ENCODE results near the gene LRFN4. TPM values are rescaled to one million over a fixed set of nuclear protein-coding genes. Genes with fewer than 3 reads are reported as not detected.

The LRFN4 gene
- total and polyA plus RNA-seq, 2 donors (not counting 3 experiments of a cell fraction or from before 2014, with no cell fraction given) = 22.3 to 37.4 TPM

- ChIA-PET CTCF (no interaction called here), POLR2A (no interaction called here)
- Histone ChIP-seq H2AFZ (ENCODE audit: low read depth, low read length) (no peak overlapping the region), H3K4me1 (ENCODE audit: control insufficient read depth, extremely low read depth, insufficient read depth, low read length) (no peaks in the 10 kb centered on the region), H3K9ac (replicated peaks; ENCODE audit: extremely low read depth, insufficient read depth, low read length) (no peak overlapping the region), H4K20me1 (replicated peaks; ENCODE audit: control insufficient read depth, extremely low read depth, insufficient read depth, low read length) (no peaks in the 10 kb centered on the region), H3K9me1 (replicated peaks; ENCODE audit: control insufficient read depth, extremely low read depth, insufficient read depth, low read length) (no peaks in the 10 kb centered on the region), H3K4me2 (ENCODE audit: insufficient read depth, low read length) (no peak overlapping the region), H3K79me2 (ENCODE audit: control insufficient read depth, insufficient read depth, low read length) (no peaks in the 10 kb centered on the region), H3K27me3 (ENCODE audit: control insufficient read depth in 2 of 2, insufficient read depth in 2 of 2, low read length in 2 of 2) (no peaks in the 10 kb centered on the region), H3K36me3 (ENCODE audit: control insufficient read depth in 2 of 2, extremely low read depth in 1 of 2, insufficient read depth in 2 of 2, low read length in 2 of 2) (no peaks in the 10 kb centered on the region), H3K9me3 (replicated peaks; ENCODE audit: control insufficient read depth, insufficient read depth, low read length) (no peaks in the 10 kb centered on the region), H3K4me3 (replicated peaks in 1 of 3; ENCODE audit: insufficient read depth in 1 of 3, low read depth in 1 of 3, low read length in 3 of 3) (no peak overlapping the region), H3K27ac (ENCODE audit: insufficient read depth, low read depth, low read length) (no peak overlapping the region)
- dilution Hi-C loops (cut with MboI; ENCODE audit: extremely low pct_ligation_motif_present, low sequenced_read_pairs) = no loop called here
- TF ChIP-seq MAX (IDR thresholded peaks at IDR 0.05; ENCODE audit: insufficient read depth, insufficient read length) (no peak), JUN (IDR thresholded peaks at IDR 0.05; ENCODE audit: borderline replicate concordance, insufficient read depth, insufficient read length, low read depth) (no peak), MYC (IDR thresholded peaks at IDR 0.05; ENCODE audit: low read depth, low read length) (no peak), GATA2 (IDR thresholded peaks at IDR 0.05; ENCODE audit: insufficient read depth, insufficient read length, low read depth, low read length) (no peak), EZH2 (IDR thresholded peaks at IDR 0.05; ENCODE audit: borderline replicate concordance, low read depth, low read length, severe bottlenecking) (no peak), POLR2A (IDR thresholded peaks at IDR 0.05; ENCODE audit: low read depth, low read length) (no peak), POLR2AphosphoS5 (IDR thresholded peaks at IDR 0.05; ENCODE audit: insufficient read depth, low read depth, low read length) (no peak), CTCF (IDR thresholded peaks at IDR 0.05; ENCODE audit: extremely low read depth in 1 of 2, insufficient read depth in 1 of 2, low read depth in 1 of 2, low read length in 2 of 2) (no peak), FOS (IDR thresholded peaks at IDR 0.05; ENCODE audit: borderline replicate concordance, insufficient read depth, low read length) (no peak)
- DNase-seq (ENCODE audit: low read depth, low spot score) (no peak), FAIRE-seq (no peak)
- no TSS peak for BruUV-seq (replicated peaks)
- intact Hi-C loops (cut with micrococcal nuclease) = no loop called here
Observed at GRCh38 chr11:66868726-66869566, 12.1 kb downstream of the LRFN4 start.
